ENCODE results near the gene BAIAP2L2.

- no peak for TF ChIP-seq GABPA (IDR thresholded peaks at IDR 0.05 in 1 of 2, conservative IDR thresholded peaks at IDR 0.05 in 1 of 2)
- no peak for TF ChIP-seq REST (IDR thresholded peaks at IDR 0.05)
- no peak for TF ChIP-seq CTCF (IDR thresholded peaks at IDR 0.05; ENCODE audit: low read depth, low read length, missing input control)
- no peak for TF ChIP-seq RAD21 (IDR thresholded peaks at IDR 0.05)
- no peak for TF ChIP-seq EGR1 (IDR thresholded peaks at IDR 0.05; ENCODE audit: low read depth in 2 of 2)
- TF ChIP-seq, protein P1, sequence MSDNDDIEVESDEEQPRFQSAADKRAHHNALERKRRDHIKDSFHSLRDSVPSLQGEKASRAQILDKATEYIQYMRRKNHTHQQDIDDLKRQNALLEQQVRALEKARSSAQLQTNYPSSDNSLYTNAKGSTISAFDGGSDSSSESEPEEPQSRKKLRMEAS (IDR thresholded peaks at IDR 0.05): no peak
- TF ChIP-seq JUND (IDR thresholded peaks at IDR 0.05): no peak
- no peak for TF ChIP-seq HNF4G (IDR thresholded peaks at IDR 0.05)
Observed at GRCh38 chr22:38115423-38116205, 5.1 kb upstream of the BAIAP2L2 start.
